Measurements from ENCODE around the gene ST8SIA2.

ST8SIA2 gene

GRCh38 chr15:92435145-92435544 lies 41.5 kb downstream of the ST8SIA2 start:
- H3K9ac ChIP-seq (ENCODE audit: low read length) = no peak overlapping the region
- H3K4me1 ChIP-seq (ENCODE audit: control insufficient read depth in 1 of 2, insufficient read depth in 2 of 2, low read length in 2 of 2) = no peaks in the 10 kb centered on the region
- no peak overlapping the region for H3K4me2 ChIP-seq (ENCODE audit: low read length)
- no peaks in the 10 kb centered on the region for H3K79me2 ChIP-seq (ENCODE audit: control insufficient read depth, insufficient read depth, low read length, poor library complexity)
- H4K91ac ChIP-seq (ENCODE audit: low read depth, low read length) = no peak overlapping the region
- H3K18ac ChIP-seq (ENCODE audit: low read length) = no peak overlapping the region
- H3K36me3 ChIP-seq (ENCODE audit: control insufficient read depth in 1 of 2, insufficient read depth in 2 of 2, low read length in 2 of 2) = no peaks in the 10 kb centered on the region
- WGBS (ENCODE audit: extremely low coverage, insufficient coverage, insufficient read length) = no CpG with 5 or more reads among the region's 3 CpGs
- H2BK12ac ChIP-seq (ENCODE audit: low read length) = no peak overlapping the region
- no peak overlapping the region for H3K4me3 ChIP-seq (ENCODE audit: low read depth, low read length)
- H4K8ac ChIP-seq (ENCODE audit: low read depth, low read length) = no peak overlapping the region
- H3K4ac ChIP-seq (ENCODE audit: low read depth, low read length) = no peak overlapping the region
- no peaks in the 10 kb centered on the region for H3K79me1 ChIP-seq (ENCODE audit: low read length)
- H2BK5ac ChIP-seq (ENCODE audit: low read depth, low read length, poor library complexity) = no peak overlapping the region
- no peak overlapping the region for H2BK120ac ChIP-seq (ENCODE audit: insufficient read depth, low read length, poor library complexity)
- H3K14ac ChIP-seq (ENCODE audit: low read length) = no peak overlapping the region
- no peak overlapping the region for H2AK5ac ChIP-seq (ENCODE audit: low read length)
- H2AFZ ChIP-seq (ENCODE audit: insufficient read depth, low read length, poor library complexity) = no peak overlapping the region
- no peaks in the 10 kb centered on the region for H3K27me3 ChIP-seq (ENCODE audit: insufficient read depth, low read length)
- H3K23ac ChIP-seq (ENCODE audit: low read length) = no peak overlapping the region
- peaks cover 2% of the 10 kb centered on the region for H3K9me3 ChIP-seq (ENCODE audit: insufficient read depth, low read depth, low read length)
- H4K12ac ChIP-seq (ENCODE audit: low read depth, low read length) = no peak overlapping the region
- H3K27ac ChIP-seq (ENCODE audit: low read depth, low read length) = no peak overlapping the region
- DNase-seq = no peak

GRCh38 chr15:92438471-92438870 lies 44.8 kb downstream of the ST8SIA2 start:
- no peak overlapping the region for H3K9ac ChIP-seq (ENCODE audit: low read length)
- H3K23ac ChIP-seq (ENCODE audit: low read length) = no peak overlapping the region
- H3K79me2 ChIP-seq (ENCODE audit: control insufficient read depth, insufficient read depth, low read length, poor library complexity) = no peaks in the 10 kb centered on the region
- no CpG with 5 or more reads among the region's 12 CpGs for WGBS (ENCODE audit: extremely low coverage, insufficient coverage, insufficient read length)
- no peak overlapping the region for H2BK12ac ChIP-seq (ENCODE audit: low read length)
- H3K27me3 ChIP-seq (ENCODE audit: insufficient read depth, low read length) = no peaks in the 10 kb centered on the region
- no peak for DNase-seq
- H3K4me1 ChIP-seq (ENCODE audit: control insufficient read depth in 1 of 2, insufficient read depth in 2 of 2, low read length in 2 of 2) = no peaks in the 10 kb centered on the region
- H3K18ac ChIP-seq (ENCODE audit: low read length) = no peak overlapping the region
- no peak overlapping the region for H2BK5ac ChIP-seq (ENCODE audit: low read depth, low read length, poor library complexity)
- H4K8ac ChIP-seq (ENCODE audit: low read depth, low read length) = no peak overlapping the region
- no peak overlapping the region for H2BK120ac ChIP-seq (ENCODE audit: insufficient read depth, low read length, poor library complexity)
- no peaks in the 10 kb centered on the region for H3K36me3 ChIP-seq (ENCODE audit: control insufficient read depth in 1 of 2, insufficient read depth in 2 of 2, low read length in 2 of 2)
- no peak overlapping the region for H3K14ac ChIP-seq (ENCODE audit: low read length)
- no peak overlapping the region for H3K27ac ChIP-seq (ENCODE audit: low read depth, low read length)
- no peaks in the 10 kb centered on the region for H3K79me1 ChIP-seq (ENCODE audit: low read length)
- H3K4me2 ChIP-seq (ENCODE audit: low read length) = no peak overlapping the region
- no peak overlapping the region for H4K91ac ChIP-seq (ENCODE audit: low read depth, low read length)
- H2AK5ac ChIP-seq (ENCODE audit: low read length) = no peak overlapping the region
- H4K12ac ChIP-seq (ENCODE audit: low read depth, low read length) = no peak overlapping the region
- no peak overlapping the region for H2AFZ ChIP-seq (ENCODE audit: insufficient read depth, low read length, poor library complexity)
- no peak overlapping the region for H3K4me3 ChIP-seq (ENCODE audit: low read depth, low read length)
- H3K9me3 ChIP-seq (ENCODE audit: insufficient read depth, low read depth, low read length) = peaks cover 3% of the 10 kb centered on the region
- no peak overlapping the region for H3K4ac ChIP-seq (ENCODE audit: low read depth, low read length)

GRCh38 chr15:92443381-92443780 lies 49.7 kb downstream of the ST8SIA2 start:
- no peak overlapping the region for H3K18ac ChIP-seq (ENCODE audit: low read length)
- H4K91ac ChIP-seq (ENCODE audit: low read depth, low read length) = no peak overlapping the region
- H2BK120ac ChIP-seq (ENCODE audit: insufficient read depth, low read length, poor library complexity) = no peak overlapping the region
- no peak overlapping the region for H4K12ac ChIP-seq (ENCODE audit: low read depth, low read length)
- no peaks in the 10 kb centered on the region for H3K79me1 ChIP-seq (ENCODE audit: low read length)
- no peak overlapping the region for H4K8ac ChIP-seq (ENCODE audit: low read depth, low read length)
- no peak overlapping the region for H2BK5ac ChIP-seq (ENCODE audit: low read depth, low read length, poor library complexity)
- H2AK5ac ChIP-seq (ENCODE audit: low read length) = no peak overlapping the region
- no peaks in the 10 kb centered on the region for H3K79me2 ChIP-seq (ENCODE audit: control insufficient read depth, insufficient read depth, low read length, poor library complexity)
- H3K9me3 ChIP-seq (ENCODE audit: insufficient read depth, low read depth, low read length) = peaks cover 5% of the 10 kb centered on the region
- H3K4me1 ChIP-seq (ENCODE audit: control insufficient read depth in 1 of 2, insufficient read depth in 2 of 2, low read length in 2 of 2) = no peaks in the 10 kb centered on the region
- H3K27me3 ChIP-seq (ENCODE audit: insufficient read depth, low read length) = no peaks in the 10 kb centered on the region
- H3K9ac ChIP-seq (ENCODE audit: low read length) = no peak overlapping the region
- no peak overlapping the region for H2AFZ ChIP-seq (ENCODE audit: insufficient read depth, low read length, poor library complexity)
- no peak overlapping the region for H3K23ac ChIP-seq (ENCODE audit: low read length)
- no peaks in the 10 kb centered on the region for H3K36me3 ChIP-seq (ENCODE audit: control insufficient read depth in 1 of 2, insufficient read depth in 2 of 2, low read length in 2 of 2)
- H3K4me2 ChIP-seq (ENCODE audit: low read length) = no peak overlapping the region
- WGBS (ENCODE audit: extremely low coverage, insufficient coverage, insufficient read length) = no CpG with 5 or more reads among the region's 3 CpGs
- H3K4me3 ChIP-seq (ENCODE audit: low read depth, low read length) = no peak overlapping the region
- no peak overlapping the region for H2BK12ac ChIP-seq (ENCODE audit: low read length)
- no peak overlapping the region for H3K27ac ChIP-seq (ENCODE audit: low read depth, low read length)
- H3K14ac ChIP-seq (ENCODE audit: low read length) = no peak overlapping the region
- DNase-seq = no peak
- no peak overlapping the region for H3K4ac ChIP-seq (ENCODE audit: low read depth, low read length)

- Histone ChIP-seq H3K27ac (ENCODE audit: low read depth, low read length) (no peak overlapping the region), H3K4me3 (ENCODE audit: low read depth, low read length) (no peak overlapping the region), H3K23ac (ENCODE audit: low read length) (no peak overlapping the region), H2BK120ac (ENCODE audit: insufficient read depth, low read length, poor library complexity) (no peak overlapping the region), H4K12ac (ENCODE audit: low read depth, low read length) (no peak overlapping the region), H3K79me1 (ENCODE audit: low read length) (no peaks in the 10 kb centered on the region), H3K9me3 (ENCODE audit: insufficient read depth, low read depth, low read length) (peaks cover 4% of the 10 kb centered on the region), H2BK12ac (ENCODE audit: low read length) (no peak overlapping the region), H3K79me2 (ENCODE audit: control insufficient read depth, insufficient read depth, low read length, poor library complexity) (no peaks in the 10 kb centered on the region), H2AFZ (ENCODE audit: insufficient read depth, low read length, poor library complexity) (no peak overlapping the region), H3K4ac (ENCODE audit: low read depth, low read length) (no peak overlapping the region), H3K4me2 (ENCODE audit: low read length) (no peak overlapping the region), H3K14ac (ENCODE audit: low read length) (no peak overlapping the region), H3K4me1 (ENCODE audit: control insufficient read depth in 1 of 2, insufficient read depth in 2 of 2, low read length in 2 of 2) (no peaks in the 10 kb centered on the region), H4K91ac (ENCODE audit: low read depth, low read length) (no peak overlapping the region), H2AK5ac (ENCODE audit: low read length) (no peak overlapping the region), H3K27me3 (ENCODE audit: insufficient read depth, low read length) (no peaks in the 10 kb centered on the region), H2BK5ac (ENCODE audit: low read depth, low read length, poor library complexity) (no peak overlapping the region), H3K18ac (ENCODE audit: low read length) (no peak overlapping the region), H4K8ac (ENCODE audit: low read depth, low read length) (no peak overlapping the region), H3K36me3 (ENCODE audit: control insufficient read depth in 1 of 2, insufficient read depth in 2 of 2, low read length in 2 of 2) (no peaks in the 10 kb centered on the region), H3K9ac (ENCODE audit: low read length) (no peak overlapping the region)
- no peak for DNase-seq
- no CpG with 5 or more reads among the region's 21 CpGs for WGBS (ENCODE audit: extremely low coverage, insufficient coverage, insufficient read length)
Observed at GRCh38 chr15:92444631-92445030, 51.0 kb downstream of the ST8SIA2 start.
